ENCODE results near the gene POU4F3. TPM values are rescaled to one million over a fixed set of nuclear protein-coding genes. Genes with fewer than 3 reads are reported as not detected.
"Not testable (repeated sequence)": the region's sequence is repeated elsewhere in the genome, so short reads cannot be mapped to it uniquely, and the experiment has no call there.

Gene POU4F3
- total and polyA plus RNA-seq, 10 donors: 0.03 to 0.16 (median 0.07) TPM; not detected in 6

DNA sequence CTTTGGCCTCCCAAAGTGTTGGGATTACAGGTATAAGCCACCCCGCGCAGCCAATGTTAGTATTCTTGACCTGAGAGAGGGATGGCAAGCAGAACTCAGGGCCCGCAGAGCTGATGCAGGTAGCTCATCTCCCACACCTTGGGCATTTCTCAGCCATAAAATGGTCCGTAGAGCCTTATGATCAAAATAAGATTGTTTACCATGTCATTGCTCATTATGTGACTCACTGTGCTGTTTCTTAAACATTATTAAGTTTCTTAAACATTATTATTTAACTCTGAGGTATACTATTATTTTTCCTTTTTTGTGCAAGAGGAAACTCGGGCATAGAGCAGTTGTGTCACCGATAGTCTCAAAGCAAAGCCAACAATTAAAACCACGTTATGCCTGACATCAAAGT, 42.4 kb upstream of the POU4F3 start:
- TF ChIP-seq, protein P1, sequence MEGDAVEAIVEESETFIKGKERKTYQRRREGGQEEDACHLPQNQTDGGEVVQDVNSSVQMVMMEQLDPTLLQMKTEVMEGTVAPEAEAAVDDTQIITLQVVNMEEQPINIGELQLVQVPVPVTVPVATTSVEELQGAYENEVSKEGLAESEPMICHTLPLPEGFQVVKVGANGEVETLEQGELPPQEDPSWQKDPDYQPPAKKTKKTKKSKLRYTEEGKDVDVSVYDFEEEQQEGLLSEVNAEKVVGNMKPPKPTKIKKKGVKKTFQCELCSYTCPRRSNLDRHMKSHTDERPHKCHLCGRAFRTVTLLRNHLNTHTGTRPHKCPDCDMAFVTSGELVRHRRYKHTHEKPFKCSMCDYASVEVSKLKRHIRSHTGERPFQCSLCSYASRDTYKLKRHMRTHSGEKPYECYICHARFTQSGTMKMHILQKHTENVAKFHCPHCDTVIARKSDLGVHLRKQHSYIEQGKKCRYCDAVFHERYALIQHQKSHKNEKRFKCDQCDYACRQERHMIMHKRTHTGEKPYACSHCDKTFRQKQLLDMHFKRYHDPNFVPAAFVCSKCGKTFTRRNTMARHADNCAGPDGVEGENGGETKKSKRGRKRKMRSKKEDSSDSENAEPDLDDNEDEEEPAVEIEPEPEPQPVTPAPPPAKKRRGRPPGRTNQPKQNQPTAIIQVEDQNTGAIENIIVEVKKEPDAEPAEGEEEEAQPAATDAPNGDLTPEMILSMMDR (IDR thresholded peaks at IDR 0.05 in 8 of 11, conservative IDR thresholded peaks at IDR 0.05 in 3 of 11): no peak
- TF ChIP-seq POLR2A (IDR thresholded peaks at IDR 0.05) (no peak), POLR2AphosphoS5 (IDR thresholded peaks at IDR 0.05) (no peak)
- no peak for DNase-seq
- no peaks in the 10 kb centered on the region for H3K36me3 ChIP-seq
- intact Hi-C loops (cut with DNase I; ENCODE audit: low total_unique reads): no loop called here
- no peak overlapping the region for H3K27ac ChIP-seq
- H3K4me1 ChIP-seq: no peaks in the 10 kb centered on the region
- no peaks in the 10 kb centered on the region for H3K27me3 ChIP-seq (replicated peaks in 1 of 7)
- 87 to 94% (median 89%) methylated on average over 7 of the region's 7 CpGs for WGBS, 5 donors
- H3K9me3 ChIP-seq: no peaks in the 10 kb centered on the region
- no peak overlapping the region for H3K4me3 ChIP-seq

DNA sequence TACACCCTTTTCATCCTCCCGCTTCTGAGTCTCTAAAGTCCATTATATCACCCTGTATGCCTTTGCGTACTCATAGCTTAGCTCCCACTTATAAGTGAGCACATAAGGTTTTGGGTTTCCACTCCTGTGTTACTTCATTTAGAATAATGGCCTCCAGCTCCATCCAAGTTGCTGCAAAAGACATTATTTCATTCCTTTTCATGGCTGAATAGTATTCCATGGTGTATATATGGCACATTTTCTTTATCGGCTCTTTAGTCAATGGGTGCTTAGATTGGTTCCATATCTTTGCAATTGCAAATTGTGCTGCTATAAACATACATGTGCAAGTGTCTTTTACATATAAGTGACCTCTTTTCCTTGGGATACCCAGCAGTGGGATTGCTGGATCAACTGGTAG, 39.7 kb upstream of the POU4F3 start:
- DNase-seq; H3K27ac ChIP-seq; H3K4me1 ChIP-seq; H3K4me3 ChIP-seq; H3K9me3 ChIP-seq; intact Hi-C loops (cut with DNase I; ENCODE audit: low total_unique reads); H3K27me3 ChIP-seq (replicated peaks in 1 of 7); H3K36me3 ChIP-seq: not testable (repeated sequence)
- WGBS, 5 donors: 96 to 99% (median 98%) methylated on average over 3 of the region's 3 CpGs

DNA sequence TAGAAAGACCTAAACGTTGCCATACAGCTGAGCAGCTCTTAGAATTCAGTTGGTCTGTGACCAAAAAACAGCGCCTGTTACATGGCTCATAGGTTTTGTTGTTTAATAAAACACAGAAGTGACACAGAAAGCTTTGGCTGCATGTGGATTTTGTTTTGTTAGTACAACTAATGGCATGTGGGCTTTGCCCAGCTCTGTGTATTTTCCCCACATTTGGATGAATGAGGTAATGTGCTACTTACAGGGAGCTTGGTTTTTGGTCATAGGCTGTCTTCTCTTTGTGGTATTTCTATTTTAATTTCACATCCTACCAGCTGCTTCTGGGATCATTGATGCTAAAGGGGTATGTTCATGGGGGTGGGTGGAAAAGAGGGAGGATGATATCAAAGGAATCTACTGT, 37.0 kb upstream of the POU4F3 start:
- no peak for TF ChIP-seq POLR2A (IDR thresholded peaks at IDR 0.05)
- TF ChIP-seq POLR2AphosphoS5 (IDR thresholded peaks at IDR 0.05): no peak
- TF ChIP-seq, protein P1 (IDR thresholded peaks at IDR 0.05 in 8 of 11, conservative IDR thresholded peaks at IDR 0.05 in 3 of 11): no peak
- DNase-seq: no peak
- no peaks in the 10 kb centered on the region for H3K27me3 ChIP-seq (replicated peaks in 1 of 7)
- H3K4me3 ChIP-seq: no peak overlapping the region
- WGBS, 5 donors: 68 to 79% (median 73%) methylated on average over 2 of the region's 2 CpGs
- no peaks in the 10 kb centered on the region for H3K9me3 ChIP-seq
- H3K4me1 ChIP-seq: no peaks in the 10 kb centered on the region
- intact Hi-C loops (cut with DNase I; ENCODE audit: low total_unique reads): no loop called here
- H3K27ac ChIP-seq: no peak overlapping the region
- no peaks in the 10 kb centered on the region for H3K36me3 ChIP-seq

DNA sequence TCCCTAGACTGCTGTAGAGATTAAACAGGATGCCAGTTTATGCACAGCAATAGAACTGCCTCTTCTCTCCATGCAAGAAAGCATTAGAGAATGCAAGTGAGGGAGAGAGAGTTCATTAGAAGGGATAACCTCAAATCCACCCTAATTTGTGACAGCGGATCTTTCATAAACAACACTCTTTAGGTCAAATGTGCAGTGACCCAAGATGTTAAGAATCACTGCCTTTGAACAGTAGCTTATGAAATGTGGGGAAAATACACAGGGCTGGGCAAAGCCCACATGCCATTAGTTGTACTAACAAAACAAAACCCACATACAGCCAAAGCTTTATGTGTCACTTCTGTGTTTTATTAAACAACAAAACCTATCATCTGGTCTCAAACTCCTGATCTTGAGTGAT, 36.2 kb upstream of the POU4F3 start:
- no peak overlapping the region for H3K4me3 ChIP-seq
- DNase-seq: no peak
- no peaks in the 10 kb centered on the region for H3K9me3 ChIP-seq
- intact Hi-C loops (cut with DNase I; ENCODE audit: low total_unique reads): no loop called here
- H3K4me1 ChIP-seq: no peaks in the 10 kb centered on the region
- TF ChIP-seq POLR2A (IDR thresholded peaks at IDR 0.05) (no peak), POLR2AphosphoS5 (IDR thresholded peaks at IDR 0.05) (no peak)
- TF ChIP-seq, protein P1 (IDR thresholded peaks at IDR 0.05 in 8 of 11, conservative IDR thresholded peaks at IDR 0.05 in 3 of 11): no peak
- H3K36me3 ChIP-seq: no peaks in the 10 kb centered on the region
- 77 to 86% (median 83%) methylated on average over 1 of the region's 1 CpG for WGBS, 5 donors
- no peaks in the 10 kb centered on the region for H3K27me3 ChIP-seq (replicated peaks in 1 of 7)
- no peak overlapping the region for H3K27ac ChIP-seq

DNA sequence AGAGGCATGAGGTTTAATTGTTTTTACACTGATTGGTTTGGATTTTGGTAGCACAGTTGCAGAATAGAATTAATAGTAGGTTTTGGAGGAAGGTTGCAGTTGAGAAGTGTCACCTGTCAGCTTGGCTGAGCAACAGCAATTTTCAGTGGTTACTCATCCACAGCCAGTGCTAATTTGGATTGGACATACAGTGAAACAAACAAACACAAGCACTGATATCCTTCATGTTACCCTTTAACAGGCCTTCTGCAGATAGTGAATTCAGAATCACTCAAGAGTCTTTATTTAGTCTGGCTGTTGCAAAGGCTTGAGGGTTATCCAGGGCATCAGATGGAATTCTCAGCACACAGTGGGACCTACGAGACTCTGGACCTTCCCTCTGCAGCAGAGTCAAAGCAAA, 31.8 kb upstream of the POU4F3 start:
- intact Hi-C loops (cut with DNase I; ENCODE audit: low total_unique reads): no loop called here
- TF ChIP-seq, protein P1 (IDR thresholded peaks at IDR 0.05 in 8 of 11, conservative IDR thresholded peaks at IDR 0.05 in 3 of 11): no peak
- TF ChIP-seq POLR2AphosphoS5 (IDR thresholded peaks at IDR 0.05): no peak
- TF ChIP-seq POLR2A (IDR thresholded peaks at IDR 0.05): no peak
- Histone ChIP-seq H3K27me3 (replicated peaks in 1 of 7) (no peaks in the 10 kb centered on the region), H3K27ac (no peak overlapping the region), H3K36me3 (no peaks in the 10 kb centered on the region), H3K4me3 (no peak overlapping the region), H3K9me3 (no peaks in the 10 kb centered on the region), H3K4me1 (no peaks in the 10 kb centered on the region)
- no peak for DNase-seq
- WGBS, 5 donors: 38 to 63% (median 53%) methylated on average over 1 of the region's 1 CpG

All from spleen (tissue), 11 donors.